H9 (cell line): ENCODE measurements around the gene COL4A2. TPM values are rescaled to one million over a fixed set of nuclear protein-coding genes. Genes with fewer than 3 reads are reported as not detected.

Experiments used
- DNase-seq: peaks from one replicate; pipeline ENCODE4 v3.0.0-alpha.2; 2017
- H2AFZ ChIP-seq: one replicate; pipeline ENCODE4 v1.6.1; 2013; ENCODE audit warnings: mild to moderate bottlenecking, low read length, control low read depth, moderate library complexity
- H2AK5ac ChIP-seq: 2 replicates; pipeline ENCODE4 v1.6.1; 2013; ENCODE audit warnings: low read length, control low read depth, mixed read lengths; ENCODE audit not compliant: insufficient read length
- H2BK120ac ChIP-seq: one replicate; pipeline ENCODE4 v1.6.1; 2013; ENCODE audit warnings: low read depth, mild to moderate bottlenecking, low read length, control low read depth, inconsistent platforms; ENCODE audit not compliant: poor library complexity, severe bottlenecking
- H2BK12ac ChIP-seq: 2 replicates; pipeline ENCODE4 v1.6.1; 2013; ENCODE audit warnings: low read length, control low read depth, mixed read lengths, low read depth; ENCODE audit not compliant: insufficient read length
- H2BK15ac ChIP-seq: 2 replicates; pipeline ENCODE4 v1.6.1; 2013; ENCODE audit warnings: low read depth, low read length, control low read depth
- H2BK20ac ChIP-seq: one replicate; pipeline ENCODE4 v1.6.1; 2013; ENCODE audit warnings: low read depth, mild to moderate bottlenecking, low read length, control low read depth, inconsistent platforms; ENCODE audit not compliant: poor library complexity, severe bottlenecking
- H2BK5ac ChIP-seq: 2 replicates; pipeline ENCODE4 v1.6.1; 2013; ENCODE audit warnings: low read length, control low read depth, mixed read lengths; ENCODE audit not compliant: insufficient read length
- H3K14ac ChIP-seq: 2 replicates; pipeline ENCODE4 v1.6.1; 2013; ENCODE audit warnings: low read length, control low read depth; ENCODE audit not compliant: insufficient read depth
- H3K18ac ChIP-seq: 2 replicates; pipeline ENCODE4 v1.6.1; 2013; ENCODE audit warnings: low read depth, mild to moderate bottlenecking, mixed read lengths, low read length, control low read depth; ENCODE audit not compliant: insufficient read length
- H3K23ac ChIP-seq: 2 replicates; pipeline ENCODE4 v1.6.1; 2013; ENCODE audit warnings: low read length, control low read depth, mixed read lengths, low read depth; ENCODE audit not compliant: insufficient read length
- H3K23me2 ChIP-seq: 2 replicates; pipeline ENCODE4 v1.6.1; 2013; ENCODE audit warnings: low read depth, mild to moderate bottlenecking, mixed read lengths, low read length, control low read depth; ENCODE audit not compliant: insufficient read length, poor library complexity, severe bottlenecking
- H3K27ac ChIP-seq: 2 replicates; pipeline ENCODE4 v1.5.1; 2013; ENCODE audit warnings: low read length, control low read depth, mixed read lengths, low read depth; ENCODE audit not compliant: insufficient read length
- H3K27me3 ChIP-seq: 2 replicates; pipeline ENCODE4 v1.6.1; 2013; ENCODE audit warnings: low read length, control low read depth, inconsistent platforms; ENCODE audit not compliant: insufficient read depth
- H3K4ac ChIP-seq: 2 replicates; pipeline ENCODE4 v1.6.1; 2013; ENCODE audit warnings: low read depth, mild to moderate bottlenecking, control low read depth, inconsistent platforms, low read length, moderate library complexity
- H3K4me1 ChIP-seq: 2 replicates; pipeline ENCODE4 v1.6.1; 2013; ENCODE audit warnings: low read length, control low read depth, inconsistent platforms; ENCODE audit not compliant: insufficient read depth
- H3K4me2 ChIP-seq: 2 replicates; pipeline ENCODE4 v1.6.1; 2013; ENCODE audit warnings: low read length, control low read depth, mixed read lengths; ENCODE audit not compliant: insufficient read length, insufficient read depth
- H3K56ac ChIP-seq: 2 replicates; pipeline ENCODE4 v1.6.1; 2013; ENCODE audit warnings: low read depth, mild to moderate bottlenecking, mixed read lengths, low read length, control low read depth; ENCODE audit not compliant: insufficient read length
- H3K79me1 ChIP-seq: 2 replicates; pipeline ENCODE4 v1.6.1; 2013; ENCODE audit warnings: low read depth, mild to moderate bottlenecking, moderate library complexity, low read length, control low read depth, inconsistent platforms; ENCODE audit not compliant: insufficient read depth, poor library complexity, severe bottlenecking
- H3K79me2 ChIP-seq: 2 replicates; pipeline ENCODE4 v1.6.1; 2013; ENCODE audit warnings: low read length, control low read depth, inconsistent platforms; ENCODE audit not compliant: insufficient read depth
- H3K9ac ChIP-seq: 2 replicates; pipeline ENCODE4 v1.6.1; 2013; ENCODE audit warnings: low read length, control low read depth, mixed read lengths; ENCODE audit not compliant: insufficient read length; ENCODE audit errors: extremely low read depth
- H3K9me3 ChIP-seq: one replicate; pipeline ENCODE4 v1.6.1; 2013; ENCODE audit warnings: low read depth, low read length, inconsistent platforms; ENCODE audit not compliant: control insufficient read depth
- H3T11ph ChIP-seq: one replicate; pipeline ENCODE4 v1.6.1; 2013; ENCODE audit warnings: mild to moderate bottlenecking, low read length, control low read depth, inconsistent platforms
- H4K20me1 ChIP-seq: one replicate; pipeline ENCODE4 v1.6.1; 2013; ENCODE audit not compliant: control insufficient read depth, insufficient read length, insufficient read depth
- H4K5ac ChIP-seq: 2 replicates; pipeline ENCODE4 v1.6.1; 2013; ENCODE audit warnings: low read depth, mild to moderate bottlenecking, mixed read lengths, low read length, control low read depth; ENCODE audit not compliant: insufficient read length
- H4K8ac ChIP-seq: replicated peaks from 2 replicates; pipeline ENCODE4 v1.6.1; 2013; ENCODE audit warnings: low read length, control low read depth, mixed read lengths, low read depth; ENCODE audit not compliant: insufficient read length
- H4K91ac ChIP-seq: 2 replicates; pipeline ENCODE4 v1.6.1; 2013; ENCODE audit warnings: low read depth, mild to moderate bottlenecking, moderate library complexity, mixed read lengths, low read length, control low read depth; ENCODE audit not compliant: insufficient read length
- H3K27ac Mint-ChIP-seq, 3 experiments: 2 replicates in 2 of 3; 3 replicates in 1 of 3; pipeline ENCODE4 v1.8.0; 2020 to 2021; ENCODE audit warnings: mixed read lengths in 3 of 3, mild to moderate bottlenecking in 1 of 3, moderate library complexity in 1 of 3
- H3K27me3 Mint-ChIP-seq: 2 replicates; pipeline ENCODE4 v1.8.0; 2021; ENCODE audit warnings: low read depth, mild to moderate bottlenecking, moderate library complexity, mixed read lengths
- H3K36me3 Mint-ChIP-seq, 3 experiments: 2 replicates in 2 of 3; 3 replicates in 1 of 3; pipeline ENCODE4 v1.8.0; 2020 to 2021; ENCODE audit warnings: low read depth in 3 of 3, mixed read lengths in 3 of 3; ENCODE audit not compliant: insufficient read depth in 1 of 3
- H3K4me1 Mint-ChIP-seq, 2 experiments: 2 replicates each; pipeline ENCODE4 v1.8.0; 2020; ENCODE audit warnings: mixed read lengths in 2 of 2
- H3K4me3 Mint-ChIP-seq, 2 experiments: 2 replicates in 1 of 2; 3 replicates in 1 of 2; pipeline ENCODE4 v1.8.0; 2020 to 2021; ENCODE audit warnings: mild to moderate bottlenecking in 2 of 2, mixed read lengths in 2 of 2, moderate library complexity in 1 of 2
- H3K9me3 Mint-ChIP-seq, 2 experiments: 2 replicates in 1 of 2; 3 replicates in 1 of 2; pipeline ENCODE4 v1.8.0; 2020; ENCODE audit warnings: mild to moderate bottlenecking in 2 of 2, mixed read lengths in 2 of 2, moderate library complexity in 1 of 2
- CTCF ChIP-seq: fragments of 200-600 bp; sonication (generic); conservative IDR thresholded peaks from 3 replicates; pipeline ENCODE4 v1.8.0; 2021; ENCODE audit warnings: antibody characterized with exemption, mild to moderate bottlenecking
- WGBS: extraction: QIAGEN DNeasy Blood & Tissue Kit; methylation state at CpG from one replicate; pipeline ENCODE4 v1.1.7; 2013; ENCODE audit warnings: missing lambda C conversion rate, low lambda C conversion rate, mixed read lengths; ENCODE audit not compliant: insufficient read length; ENCODE audit errors: extremely low coverage; 5-methylcytosine and 5-hydroxymethylcytosine counted together
- total RNA-seq: library from RNA; stranded (reverse); gene quantifications from 2 replicates; pipeline ENCODE4 v1.2.1, GENCODE V29; 2021

COL4A2 gene
- total RNA-seq, 1 experiment from 2014 or later, result 76.5 TPM

- Histone ChIP-seq H2AK5ac (no peak overlapping the region), H3K18ac (no peak overlapping the region), H2AFZ (no peak overlapping the region), H3K4me2 (no peak overlapping the region), H4K91ac (no peak overlapping the region), H3K14ac (no peak overlapping the region), H4K8ac (no peak overlapping the region), H2BK120ac (no peak overlapping the region), H3K23me2 (no peaks in the 10 kb centered on the region), H3K56ac (no peak overlapping the region), H3T11ph (no peak overlapping the region), H4K20me1 (no peaks in the 10 kb centered on the region), H3K79me1 (no peaks in the 10 kb centered on the region), H3K4ac (no peak overlapping the region), H3K9me3 (no peaks in the 10 kb centered on the region), H2BK15ac (no peak overlapping the region), H3K4me1 (no peaks in the 10 kb centered on the region), H3K9ac (no peak overlapping the region), H3K27me3 (no peaks in the 10 kb centered on the region), H2BK20ac (no peak overlapping the region), H3K79me2 (peaks cover 8% of the 10 kb centered on the region; the same call in 1 of the 2 replicates), H3K23ac (no peak overlapping the region), H2BK5ac (no peak overlapping the region), H3K27ac (no peak overlapping the region), H4K5ac (no peak overlapping the region), H2BK12ac (no peak overlapping the region)
- H3K4me1 Mint-ChIP-seq, result peaks cover 11 to 23% of the 10 kb centered on the region in 2 experiments
- no peak for TF ChIP-seq CTCF
- H3K27me3 Mint-ChIP-seq, result no peaks in the 10 kb centered on the region
- no peak overlapping the region; a peak in 1 of 7 replicates for H3K27ac Mint-ChIP-seq
- peaks cover 7 to 14% (median 8%) of the 10 kb centered on the region in 3 experiments for H3K36me3 Mint-ChIP-seq
- peaks cover 3 to 6% of the 10 kb centered on the region in 2 experiments; a peak in 1 of 5 replicates for H3K9me3 Mint-ChIP-seq
- no peak overlapping the region for H3K4me3 Mint-ChIP-seq
- WGBS, result no CpG with 5 or more reads among the region's 9 CpGs
- no peak for DNase-seq
These were observed 245.7 kb downstream of the COL4A2 start for GRCh38 chr13:110552767-110553166.
